HL-60 (cell line): ENCODE measurements around the gene RFESD.
"Not testable (repeated sequence)": the region's sequence is repeated elsewhere in the genome, so short reads cannot be mapped to it uniquely, and the experiment has no call there.

Experiments used
- DNase-seq, 2 experiments: peaks; one replicate each; pipeline ENCODE4 v3.0.0-alpha.2; 2010 to 2020; ENCODE audit warnings: low read depth in 1 of 2, low spot score in 1 of 2
- H3K27ac ChIP-seq: fragments of 250-450 bp; sonication (Bioruptor Pico); replicated peaks from 2 replicates; pipeline ENCODE4 v1.5.1; 2020; ENCODE audit warnings: mild to moderate bottlenecking, moderate library complexity
- H3K27me3 ChIP-seq: fragments of 250-450 bp; sonication (Bioruptor Pico); 2 replicates; pipeline ENCODE4 v1.5.1; 2021; ENCODE audit warnings: mild to moderate bottlenecking, moderate library complexity; ENCODE audit not compliant: insufficient read depth, poor library complexity, severe bottlenecking
- H3K4me3 ChIP-seq: replicated peaks from 2 replicates; pipeline ENCODE4 v1.5.1; 2011; ENCODE audit warnings: mild to moderate bottlenecking, control low read depth, low read length; ENCODE audit not compliant: insufficient read depth
- GABPA ChIP-seq: IDR thresholded peaks from 2 replicates; pipeline ENCODE4 v1.6.1; 2012; ENCODE audit warnings: low read depth
- POLR2AphosphoS5 ChIP-seq: IDR thresholded peaks from 2 replicates; pipeline ENCODE4 v1.6.1; 2012; ENCODE audit warnings: low read depth
- SPI1 ChIP-seq: IDR thresholded peaks from 2 replicates; pipeline ENCODE4 v1.6.1; 2012; ENCODE audit warnings: low read depth, mild to moderate bottlenecking, borderline replicate concordance
- TF ChIP-seq, protein P1 (sequence below): IDR thresholded peaks from 2 replicates; pipeline ENCODE4 v1.6.1; 2012; ENCODE audit warnings: low read depth; ENCODE audit not compliant: insufficient replicate concordance
- TF ChIP-seq, protein P2 (sequence below): IDR thresholded peaks from one replicate; pipeline ENCODE4 v1.5.1; 2011; ENCODE audit warnings: low read length, control low read depth, inconsistent platforms; ENCODE audit not compliant: insufficient read depth

Gene RFESD

GRCh38 chr5:95699337-95699736 lies 52.8 kb downstream of the RFESD start:
- TF ChIP-seq, protein P1, sequence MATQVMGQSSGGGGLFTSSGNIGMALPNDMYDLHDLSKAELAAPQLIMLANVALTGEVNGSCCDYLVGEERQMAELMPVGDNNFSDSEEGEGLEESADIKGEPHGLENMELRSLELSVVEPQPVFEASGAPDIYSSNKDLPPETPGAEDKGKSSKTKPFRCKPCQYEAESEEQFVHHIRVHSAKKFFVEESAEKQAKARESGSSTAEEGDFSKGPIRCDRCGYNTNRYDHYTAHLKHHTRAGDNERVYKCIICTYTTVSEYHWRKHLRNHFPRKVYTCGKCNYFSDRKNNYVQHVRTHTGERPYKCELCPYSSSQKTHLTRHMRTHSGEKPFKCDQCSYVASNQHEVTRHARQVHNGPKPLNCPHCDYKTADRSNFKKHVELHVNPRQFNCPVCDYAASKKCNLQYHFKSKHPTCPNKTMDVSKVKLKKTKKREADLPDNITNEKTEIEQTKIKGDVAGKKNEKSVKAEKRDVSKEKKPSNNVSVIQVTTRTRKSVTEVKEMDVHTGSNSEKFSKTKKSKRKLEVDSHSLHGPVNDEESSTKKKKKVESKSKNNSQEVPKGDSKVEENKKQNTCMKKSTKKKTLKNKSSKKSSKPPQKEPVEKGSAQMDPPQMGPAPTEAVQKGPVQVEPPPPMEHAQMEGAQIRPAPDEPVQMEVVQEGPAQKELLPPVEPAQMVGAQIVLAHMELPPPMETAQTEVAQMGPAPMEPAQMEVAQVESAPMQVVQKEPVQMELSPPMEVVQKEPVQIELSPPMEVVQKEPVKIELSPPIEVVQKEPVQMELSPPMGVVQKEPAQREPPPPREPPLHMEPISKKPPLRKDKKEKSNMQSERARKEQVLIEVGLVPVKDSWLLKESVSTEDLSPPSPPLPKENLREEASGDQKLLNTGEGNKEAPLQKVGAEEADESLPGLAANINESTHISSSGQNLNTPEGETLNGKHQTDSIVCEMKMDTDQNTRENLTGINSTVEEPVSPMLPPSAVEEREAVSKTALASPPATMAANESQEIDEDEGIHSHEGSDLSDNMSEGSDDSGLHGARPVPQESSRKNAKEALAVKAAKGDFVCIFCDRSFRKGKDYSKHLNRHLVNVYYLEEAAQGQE: no peak
- TF ChIP-seq, protein P2, sequence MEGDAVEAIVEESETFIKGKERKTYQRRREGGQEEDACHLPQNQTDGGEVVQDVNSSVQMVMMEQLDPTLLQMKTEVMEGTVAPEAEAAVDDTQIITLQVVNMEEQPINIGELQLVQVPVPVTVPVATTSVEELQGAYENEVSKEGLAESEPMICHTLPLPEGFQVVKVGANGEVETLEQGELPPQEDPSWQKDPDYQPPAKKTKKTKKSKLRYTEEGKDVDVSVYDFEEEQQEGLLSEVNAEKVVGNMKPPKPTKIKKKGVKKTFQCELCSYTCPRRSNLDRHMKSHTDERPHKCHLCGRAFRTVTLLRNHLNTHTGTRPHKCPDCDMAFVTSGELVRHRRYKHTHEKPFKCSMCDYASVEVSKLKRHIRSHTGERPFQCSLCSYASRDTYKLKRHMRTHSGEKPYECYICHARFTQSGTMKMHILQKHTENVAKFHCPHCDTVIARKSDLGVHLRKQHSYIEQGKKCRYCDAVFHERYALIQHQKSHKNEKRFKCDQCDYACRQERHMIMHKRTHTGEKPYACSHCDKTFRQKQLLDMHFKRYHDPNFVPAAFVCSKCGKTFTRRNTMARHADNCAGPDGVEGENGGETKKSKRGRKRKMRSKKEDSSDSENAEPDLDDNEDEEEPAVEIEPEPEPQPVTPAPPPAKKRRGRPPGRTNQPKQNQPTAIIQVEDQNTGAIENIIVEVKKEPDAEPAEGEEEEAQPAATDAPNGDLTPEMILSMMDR: no peak
- TF ChIP-seq GABPA (no peak), SPI1 (no peak), POLR2AphosphoS5 (no peak)
- no peak for DNase-seq
- H3K27me3 ChIP-seq: no peaks in the 10 kb centered on the region
- H3K4me3 ChIP-seq: no peak overlapping the region
- no peak overlapping the region for H3K27ac ChIP-seq

- TF ChIP-seq GABPA (no peak), SPI1 (no peak), POLR2AphosphoS5 (no peak)
- TF ChIP-seq, protein P1: no peak
- TF ChIP-seq, protein P2: no peak
- no peak for DNase-seq
- Histone ChIP-seq H3K27me3 (no peaks in the 10 kb centered on the region), H3K27ac (no peak overlapping the region), H3K4me3 (no peak overlapping the region)
Measured at GRCh38 chr5:95701074-95701473, 54.5 kb downstream of the RFESD start.

DNA sequence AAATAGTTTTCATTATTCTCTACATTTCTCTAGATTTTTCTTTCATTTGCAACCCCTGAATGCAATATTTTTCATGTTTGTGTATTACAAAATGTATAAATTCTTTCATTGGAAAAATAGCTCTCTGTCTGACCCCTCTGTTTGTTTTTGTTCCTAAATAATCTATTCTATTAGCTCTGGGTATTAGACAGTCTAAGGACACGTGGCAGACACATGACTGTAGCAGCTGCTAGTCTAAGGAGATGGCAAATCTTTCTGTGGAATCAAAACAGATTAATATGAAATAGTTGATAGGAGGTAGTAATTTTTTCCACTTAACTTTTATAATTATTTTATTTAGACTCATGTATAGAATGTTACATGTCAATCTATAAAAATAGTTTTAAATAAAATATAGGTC lies 57.6 kb downstream of the RFESD start:
- TF ChIP-seq GABPA (no peak), POLR2AphosphoS5 (no peak), SPI1 (no peak)
- TF ChIP-seq, protein P1: no peak
- TF ChIP-seq, protein P2: no peak
- H3K4me3 ChIP-seq: no peak overlapping the region
- no peak for DNase-seq
- no peaks in the 10 kb centered on the region for H3K27me3 ChIP-seq
- H3K27ac ChIP-seq: no peak overlapping the region

DNA sequence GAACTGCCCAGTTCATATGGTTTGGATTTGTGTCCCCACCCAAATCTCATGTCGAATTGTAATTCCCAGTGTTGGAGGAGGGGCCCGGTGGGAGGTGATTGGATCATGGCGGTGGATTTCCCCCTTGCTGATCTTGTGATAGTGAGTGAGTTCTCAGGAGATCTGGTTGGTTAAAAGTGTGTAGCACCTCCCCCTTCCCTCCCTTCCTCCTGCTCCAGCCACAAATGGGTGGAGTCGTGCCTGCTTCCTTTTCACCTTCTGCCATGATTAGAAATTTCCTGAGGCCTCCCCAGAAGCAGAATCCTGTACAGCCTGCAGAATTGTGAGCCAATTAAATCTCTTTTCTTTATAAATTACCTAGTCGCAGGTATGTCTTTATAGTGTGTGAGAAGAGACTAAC lies 59.6 kb downstream of the RFESD start:
- not testable (repeated sequence) for DNase-seq, H3K4me3 ChIP-seq, H3K27ac ChIP-seq, H3K27me3 ChIP-seq
